Neuronal stem cell (in vitro differentiated cells): ENCODE measurements around the gene CACTIN.

ENCODE experiments used
- DNase-seq: peaks from one replicate; pipeline ENCODE4 v3.0.0-alpha.2; 2013; ENCODE audit warnings: low spot score
- H2AFZ ChIP-seq: one replicate; pipeline ENCODE4 v1.6.1; 2013; ENCODE audit warnings: mild to moderate bottlenecking, low read length, inconsistent platforms
- H2AK5ac ChIP-seq: 2 replicates; pipeline ENCODE4 v1.6.1; 2013; ENCODE audit warnings: low read depth, mild to moderate bottlenecking, inconsistent platforms, low read length, moderate library complexity, mixed read lengths
- H2BK120ac ChIP-seq: 2 replicates; pipeline ENCODE4 v1.6.1; 2013; ENCODE audit warnings: low read depth, mild to moderate bottlenecking, inconsistent platforms, low read length, moderate library complexity, mixed read lengths
- H2BK12ac ChIP-seq: one replicate; pipeline ENCODE4 v1.6.1; 2013; ENCODE audit warnings: low read length, inconsistent platforms
- H2BK15ac ChIP-seq: 2 replicates; pipeline ENCODE4 v1.6.1; 2013; ENCODE audit warnings: mild to moderate bottlenecking, low read length, inconsistent platforms, mixed read lengths
- H2BK5ac ChIP-seq: one replicate; pipeline ENCODE4 v1.6.1; 2013; ENCODE audit warnings: inconsistent platforms, mild to moderate bottlenecking, low read length, moderate library complexity
- H3K14ac ChIP-seq: one replicate; pipeline ENCODE4 v1.6.1; 2013; ENCODE audit warnings: low read length, inconsistent platforms
- H3K18ac ChIP-seq: 2 replicates; pipeline ENCODE4 v1.6.1; 2013; ENCODE audit warnings: low read length, inconsistent platforms
- H3K23ac ChIP-seq: 2 replicates; pipeline ENCODE4 v1.6.1; 2013; ENCODE audit warnings: low read depth, mild to moderate bottlenecking, mixed read lengths, low read length, inconsistent platforms; ENCODE audit not compliant: poor library complexity
- H3K27ac ChIP-seq: replicated peaks from 3 replicates; pipeline ENCODE4 v1.5.1; 2013; ENCODE audit warnings: low read length, inconsistent platforms
- H3K27me3 ChIP-seq, 3 experiments: 2 replicates each; pipeline ENCODE4 v1.6.1; 2013; ENCODE audit warnings: low read length in 3 of 3, mild to moderate bottlenecking in 2 of 3, inconsistent platforms in 1 of 3, low read depth in 1 of 3, mixed read lengths in 1 of 3, moderate library complexity in 1 of 3; ENCODE audit not compliant: control insufficient read depth in 3 of 3, insufficient read depth in 3 of 3
- H3K36me3 ChIP-seq, 2 donors: replicated peaks in 1 of 2; 2 replicates each; pipeline ENCODE4 v1.6.1; 2013; ENCODE audit warnings: low read length in 2 of 2; ENCODE audit not compliant: control insufficient read depth in 2 of 2, insufficient read depth in 2 of 2
- H3K4ac ChIP-seq: 2 replicates; pipeline ENCODE4 v1.6.1; 2013; ENCODE audit warnings: inconsistent platforms, mild to moderate bottlenecking, low read length, moderate library complexity
- H3K4me1 ChIP-seq, 2 donors: 1 replicate in 1 of 2; 2 replicates in 1 of 2; pipeline ENCODE4 v1.6.1; 2013; ENCODE audit warnings: low read length in 2 of 2, low read depth in 1 of 2; ENCODE audit not compliant: control insufficient read depth in 2 of 2, insufficient read depth in 1 of 2
- H3K4me2 ChIP-seq: one replicate; pipeline ENCODE4 v1.6.1; 2013; ENCODE audit warnings: mild to moderate bottlenecking, low read length, inconsistent platforms; ENCODE audit not compliant: insufficient read depth, poor library complexity, severe bottlenecking
- H3K4me3 ChIP-seq, 2 donors: 2 replicates each; pipeline ENCODE4 v1.5.1; 2013; ENCODE audit warnings: low read length in 2 of 2, mild to moderate bottlenecking in 2 of 2, inconsistent platforms in 1 of 2, moderate library complexity in 1 of 2
- H3K79me1 ChIP-seq: one replicate; pipeline ENCODE4 v1.6.1; 2013; ENCODE audit warnings: low read depth, mild to moderate bottlenecking, inconsistent platforms, low read length, moderate library complexity
- H3K9ac ChIP-seq: one replicate; pipeline ENCODE4 v1.6.1; 2013; ENCODE audit warnings: mild to moderate bottlenecking, low read depth, low read length, inconsistent platforms; ENCODE audit not compliant: poor library complexity
- H3K9me3 ChIP-seq, 2 donors: replicated peaks in 1 of 2; 2 replicates each; pipeline versions ENCODE3 to v1.6.1; 2013; ENCODE audit warnings: low read length in 2 of 2, mild to moderate bottlenecking in 2 of 2, inconsistent platforms in 1 of 2, low read depth in 1 of 2, mixed read lengths in 1 of 2, moderate library complexity in 1 of 2; ENCODE audit not compliant: control insufficient read depth in 2 of 2, insufficient read depth in 1 of 2
- H4K8ac ChIP-seq: one replicate; pipeline ENCODE4 v1.6.1; 2013; ENCODE audit warnings: low read depth, mild to moderate bottlenecking, inconsistent platforms, low read length, moderate library complexity
- H4K91ac ChIP-seq: one replicate; pipeline ENCODE4 v1.6.1; 2013; ENCODE audit warnings: low read length, low read depth, mild to moderate bottlenecking, inconsistent platforms; ENCODE audit not compliant: poor library complexity
- WGBS, 2 donors: extraction: QIAGEN DNeasy Blood & Tissue Kit; methylation state at CpG; one replicate each; pipeline ENCODE4 v1.1.7; 2013; ENCODE audit warnings: missing lambda C conversion rate in 2 of 2, mixed read lengths in 1 of 2; ENCODE audit not compliant: insufficient read length in 2 of 2, insufficient replicate concordance in 1 of 2; ENCODE audit errors: extremely low coverage in 2 of 2; 5-methylcytosine and 5-hydroxymethylcytosine counted together

CACTIN gene

DNA sequence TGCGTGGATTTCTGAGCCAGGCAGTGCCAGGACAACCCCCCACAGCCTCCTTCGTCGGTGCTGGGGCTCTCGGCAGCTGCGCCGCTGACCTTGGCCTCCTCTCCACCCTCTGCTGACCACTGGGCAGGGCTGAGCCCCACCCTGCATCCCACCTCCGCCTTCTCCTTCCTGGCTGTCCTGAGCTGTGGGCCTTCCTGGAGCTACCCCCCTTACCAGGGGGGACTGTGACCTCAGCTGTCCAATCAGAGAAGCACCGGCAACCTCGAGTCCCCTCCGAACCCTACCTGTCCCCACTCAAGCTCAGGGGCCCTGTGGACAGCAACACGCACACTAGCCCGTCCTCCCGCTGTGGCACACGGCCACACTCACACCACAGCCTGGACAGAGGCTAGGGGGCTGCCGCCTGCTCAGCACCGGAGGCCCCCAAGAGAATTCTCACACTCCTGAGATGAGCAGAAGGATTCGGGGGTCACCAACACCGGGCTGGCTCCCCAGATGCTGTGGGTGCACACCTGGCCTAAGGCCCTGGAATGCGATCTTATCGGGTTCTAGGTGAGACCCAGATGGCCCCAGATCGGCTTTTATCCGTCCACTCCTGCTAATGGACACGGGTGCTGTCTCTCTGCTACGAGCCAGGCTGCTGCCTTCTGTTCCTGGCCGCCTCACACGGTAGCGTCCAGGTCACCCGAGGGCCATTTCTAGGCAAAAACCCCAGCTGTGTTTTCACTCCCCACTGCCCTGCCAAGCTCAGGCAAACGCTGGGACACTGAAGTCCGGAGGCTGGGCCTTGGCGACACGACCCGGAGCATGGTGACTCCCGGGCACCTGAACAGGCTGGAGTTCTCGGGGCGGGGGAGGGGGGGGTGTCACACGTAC, 32.5 kb upstream of the CACTIN start:
- Histone ChIP-seq H3K4me2 (no peak overlapping the region), H3K9me3 (peaks cover 0 to 6% of the 10 kb centered on the region in 2 donors), H4K91ac (no peak overlapping the region), H2BK120ac (no peak overlapping the region), H2AK5ac (no peak overlapping the region), H3K27ac (no peak overlapping the region), H3K23ac (no peak overlapping the region), H4K8ac (no peak overlapping the region), H2AFZ (no peak overlapping the region), H2BK15ac (no peak overlapping the region), H3K79me1 (peaks cover 6% of the 10 kb centered on the region), H3K14ac (peak overlapping the region; percentile 38), H3K18ac (no peak overlapping the region), H2BK12ac (no peak overlapping the region), H2BK5ac (no peak overlapping the region), H3K4me3 (no peak overlapping the region), H3K4me1 (no peaks in the 10 kb centered on the region), H3K9ac (no peak overlapping the region), H3K4ac (no peak overlapping the region), H3K36me3 (peaks cover 45 to 78% of the 10 kb centered on the region in 2 donors), H3K27me3 (no peaks in the 10 kb centered on the region)
- WGBS, 2 donors = no CpG with 5 or more reads among the region's 37 CpGs
- no peak for DNase-seq

DNA sequence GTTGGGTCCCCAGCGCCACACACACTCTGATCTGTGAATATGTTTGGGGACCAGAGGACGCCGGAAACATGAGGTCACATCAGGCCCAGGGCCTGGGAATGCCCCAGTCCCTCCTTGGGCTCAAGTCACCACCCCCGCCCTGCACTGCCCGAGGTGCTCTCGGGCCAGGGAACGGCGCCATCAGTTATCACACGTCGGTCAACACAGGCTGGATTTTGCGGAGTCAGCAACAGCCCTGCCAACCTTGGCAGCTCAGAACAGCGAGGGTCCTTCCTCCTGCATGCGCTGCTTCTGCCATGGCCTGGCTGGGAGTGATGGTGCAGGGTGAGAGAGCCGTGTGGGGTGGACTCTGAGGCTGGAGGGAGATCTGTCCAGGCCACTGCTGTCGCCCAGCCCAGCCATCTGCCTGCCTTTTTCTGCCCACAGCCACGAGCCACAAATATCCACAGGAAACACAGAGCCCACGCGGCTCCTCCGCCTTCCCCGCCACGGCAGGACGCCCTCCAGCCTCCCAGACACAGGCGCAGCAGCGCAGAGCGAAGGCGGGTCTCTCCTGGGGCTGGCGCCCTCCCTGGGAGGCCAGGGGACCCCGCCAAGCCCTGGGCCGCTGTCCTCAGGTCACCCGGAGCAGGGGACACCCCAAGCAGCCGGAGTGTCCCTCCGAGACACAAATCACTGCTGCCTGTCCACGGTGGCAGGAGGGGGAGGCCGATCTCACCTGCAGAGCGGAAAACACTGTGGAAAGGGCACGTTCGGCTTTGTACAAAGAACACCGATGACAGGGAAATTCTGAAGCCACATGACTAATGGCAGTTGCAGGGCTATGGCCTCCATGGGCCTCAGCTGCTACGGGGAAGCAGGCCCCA, 31.6 kb upstream of the CACTIN start:
- H4K8ac ChIP-seq = no peak overlapping the region
- H3K23ac ChIP-seq = peak overlapping the region; percentile 80
- no peak overlapping the region for H3K27ac ChIP-seq
- peaks cover 0 to 4% of the 10 kb centered on the region in 2 donors for H3K9me3 ChIP-seq
- no peak overlapping the region for H2BK12ac ChIP-seq
- H3K4me2 ChIP-seq = peak overlapping the region; percentile 2
- H2BK120ac ChIP-seq = no peak overlapping the region
- peak overlapping the region; percentile 38 for H3K14ac ChIP-seq
- no peak overlapping the region for H2BK15ac ChIP-seq
- H3K4me1 ChIP-seq = no peaks in the 10 kb centered on the region
- no peak overlapping the region for H2AK5ac ChIP-seq
- WGBS, 2 donors = no CpG with 5 or more reads among the region's 39 CpGs
- no peak overlapping the region for H3K18ac ChIP-seq
- no peak overlapping the region for H3K9ac ChIP-seq
- H3K4ac ChIP-seq = no peak overlapping the region
- H2BK5ac ChIP-seq = no peak overlapping the region
- H3K4me3 ChIP-seq = no peak overlapping the region
- DNase-seq = no peak
- peaks cover 43 to 77% of the 10 kb centered on the region in 2 donors for H3K36me3 ChIP-seq
- H3K27me3 ChIP-seq = no peaks in the 10 kb centered on the region
- H4K91ac ChIP-seq = peak overlapping the region; percentile 53
- H3K79me1 ChIP-seq = peaks cover 6% of the 10 kb centered on the region
- no peak overlapping the region for H2AFZ ChIP-seq

DNA sequence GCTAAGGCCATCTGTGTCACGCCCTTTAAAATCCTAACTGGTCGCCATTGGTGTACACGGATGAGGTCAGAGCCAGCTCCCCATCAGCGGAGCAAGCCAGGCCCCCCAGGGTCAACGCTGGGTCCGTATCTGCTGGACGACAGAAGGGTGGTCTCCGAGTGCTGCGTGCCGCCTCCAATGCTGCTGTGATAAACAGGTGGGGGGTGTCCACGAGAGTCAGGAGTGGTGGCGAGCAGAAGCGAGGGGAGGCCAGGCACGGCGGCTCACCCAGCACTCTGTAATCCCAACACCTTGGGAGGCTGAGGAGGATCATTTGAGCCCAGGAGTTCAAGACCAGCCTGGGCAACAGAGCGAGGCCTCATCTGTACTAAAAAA, 30.8 kb upstream of the CACTIN start:
- Histone ChIP-seq H4K91ac (no peak overlapping the region), H3K4me2 (no peak overlapping the region), H2BK15ac (no peak overlapping the region), H3K79me1 (peaks cover 6% of the 10 kb centered on the region), H3K4ac (no peak overlapping the region), H3K36me3 (peaks cover 49 to 83% of the 10 kb centered on the region in 2 donors), H3K9ac (no peak overlapping the region), H3K4me1 (no peaks in the 10 kb centered on the region), H3K4me3 (no peak overlapping the region), H3K9me3 (peaks cover 0 to 4% of the 10 kb centered on the region in 2 donors), H2BK12ac (no peak overlapping the region), H2BK120ac (no peak overlapping the region), H4K8ac (no peak overlapping the region), H3K14ac (no peak overlapping the region), H2AK5ac (no peak overlapping the region), H3K27me3 (no peaks in the 10 kb centered on the region), H3K23ac (no peak overlapping the region), H2BK5ac (no peak overlapping the region), H3K27ac (no peak overlapping the region), H2AFZ (no peak overlapping the region), H3K18ac (no peak overlapping the region)
- no CpG with 5 or more reads among the region's 16 CpGs for WGBS, 2 donors
- DNase-seq = no peak
